Aorta (tissue), 4 donors: ENCODE measurements around the gene SYT8. TPM values are rescaled to one million over a fixed set of nuclear protein-coding genes. Genes with fewer than 3 reads are reported as not detected.

Source experiments
- microRNA-seq, 2 donors: library from miRNA; unstranded; fragments of <30 nt; microRNA quantifications; one replicate each; pipeline ENCODE4 v1.2.0, GENCODE V29; 2020
- polyA plus RNA-seq, 2 donors: library from polyadenylated mRNA; stranded (reverse); fragments of 200-250 nt; gene quantifications; one replicate each; pipeline ENCODE4 v1.2.3, GENCODE V29; 2013
- total RNA-seq, 2 donors: library from RNA; stranded (reverse); fragmentation: NEBNext Ultra II Directional; extraction: Animal tissue kit (Norgen Biotek cat#: 25700); gene quantifications; one replicate each; pipeline ENCODE4 v1.2.1, GENCODE V29; 2021
- donor health status: healthy with polysubstance abuse.
- donor health status: Bipolar disorder and iron deficiency.
- donor health status: DM: no; HTN: no; CAD: no.
- donor health status: DM: yes; HTN: yes; CAD: no.

Gene SYT8
- total and polyA plus RNA-seq, 4 donors, result 0.19 to 14.3 (median 3.6) TPM

Small RNA genes lying within 50 kb of the gene (microRNA-seq; reads per million reads assigned to microRNA genes)
- gene MIR4298 (0 reads per million in 2 donors), gene MIR7847 (0 to 0.99 reads per million in 2 donors)

Other genes starting within 250 kb of the SYT8 start
- gene KRTAP5-1, start 249.7 kb upstream of the SYT8 start, total RNA-seq, result not detected
- gene KRTAP5-1, start 249.7 kb upstream of the SYT8 start, polyA plus RNA-seq, result not detected
- not detected for gene KRTAP5-2, start 236.7 kb upstream of the SYT8 start, total RNA-seq
- not detected for gene KRTAP5-2, start 236.7 kb upstream of the SYT8 start, polyA plus RNA-seq
- not detected for gene KRTAP5-3, start 226.5 kb upstream of the SYT8 start, total RNA-seq
- gene KRTAP5-3, start 226.5 kb upstream of the SYT8 start, polyA plus RNA-seq, result not detected
- not detected for gene KRTAP5-4, start 212.9 kb upstream of the SYT8 start, total RNA-seq
- gene KRTAP5-4, start 212.9 kb upstream of the SYT8 start, polyA plus RNA-seq, result not detected
- not detected for gene KRTAP5-5, start 205.2 kb upstream of the SYT8 start, total RNA-seq
- not detected for gene KRTAP5-5, start 205.2 kb upstream of the SYT8 start, polyA plus RNA-seq
- gene KRTAP5-6, start 137.8 kb upstream of the SYT8 start, total RNA-seq, result not detected
- gene KRTAP5-6, start 137.8 kb upstream of the SYT8 start, polyA plus RNA-seq, result not detected
- gene IFITM10, start 84.4 kb upstream of the SYT8 start, total RNA-seq, result 10 to 100 TPM; 10.7 to 15.0 TPM
- 10 to 100 TPM in 1 of 2 donors, 1 to 10 TPM in 1; 1.9 to 47.7 TPM for gene IFITM10, start 84.4 kb upstream of the SYT8 start, polyA plus RNA-seq
- 100 to 1,000 TPM; 473 to 535 TPM for gene CTSD, start 71.1 kb upstream of the SYT8 start, total RNA-seq
- gene CTSD, start 71.1 kb upstream of the SYT8 start, polyA plus RNA-seq, result 100 to 1,000 TPM; 619 to 646 TPM
- 1 to 10 TPM in 1 of 2 donors, under 1 TPM in 1; 0.81 to 2.2 TPM for gene TNNI2, start 4.0 kb downstream of the SYT8 start, total RNA-seq
- under 1 TPM; 0.75 to 0.82 TPM for gene TNNI2, start 4.0 kb downstream of the SYT8 start, polyA plus RNA-seq
- gene LSP1, start 18.1 kb downstream of the SYT8 start, total RNA-seq, result 100 to 1,000 TPM in 1 of 2 donors, 10 to 100 TPM in 1; 45.2 to 128 TPM
- 10 to 100 TPM; 12.0 to 40.4 TPM for gene LSP1, start 18.1 kb downstream of the SYT8 start, polyA plus RNA-seq
- not detected for gene PRR33, start 56.9 kb downstream of the SYT8 start, total RNA-seq
- not detected for gene PRR33, start 56.9 kb downstream of the SYT8 start, polyA plus RNA-seq
- 10 to 100 TPM in 1 of 2 donors, 1 to 10 TPM in 1; 8.8 to 54.3 TPM for gene TNNT3, start 84.7 kb downstream of the SYT8 start, total RNA-seq
- gene TNNT3, start 84.7 kb downstream of the SYT8 start, polyA plus RNA-seq, result 1 to 10 TPM; 3.4 to 3.9 TPM
- 10 to 100 TPM; 23.4 to 43.9 TPM for gene MRPL23, start 112.3 kb downstream of the SYT8 start, total RNA-seq
- 100 to 1,000 TPM in 1 of 2 donors, 10 to 100 TPM in 1; 82.3 to 143 TPM for gene MRPL23, start 112.3 kb downstream of the SYT8 start, polyA plus RNA-seq
- gene H19, start 162.9 kb downstream of the SYT8 start, total RNA-seq, result 1,000 to 10,000 TPM in 1 of 2 donors, 100 to 1,000 TPM in 1; 318 to 1,787 TPM
- gene H19, start 162.9 kb downstream of the SYT8 start, polyA plus RNA-seq, result 10 to 100 TPM in 1 of 2 donors, 1 to 10 TPM in 1; 4.5 to 18.0 TPM